WI38 (cell line): ENCODE results near the gene PACRG.

Experiments
- H3K4me3 ChIP-seq: 2 replicates; pipeline ENCODE4 v1.5.1; 2011; ENCODE audit warnings: low read depth, mild to moderate bottlenecking, control low read depth, low read length
- CTCF ChIP-seq: IDR thresholded peaks from 2 replicates; pipeline ENCODE4 v1.5.1; 2012; ENCODE audit warnings: low read depth, mild to moderate bottlenecking, control low read depth, low read length

PACRG gene

GRCh38 chr6:162833776-162834175 lies 106.0 kb downstream of the PACRG start:
- no peak overlapping the region for H3K4me3 ChIP-seq
- TF ChIP-seq CTCF, result no peak

- no peak for TF ChIP-seq CTCF
- no peak overlapping the region for H3K4me3 ChIP-seq
Observed at GRCh38 chr6:162845972-162846371, 118.2 kb downstream of the PACRG start.

- no peak for TF ChIP-seq CTCF
- H3K4me3 ChIP-seq, result no peak overlapping the region
Observed at GRCh38 chr6:162846723-162847122, 118.9 kb downstream of the PACRG start.

GRCh38 chr6:162849269-162849668 lies 121.5 kb downstream of the PACRG start:
- no peak for TF ChIP-seq CTCF
- no peak overlapping the region for H3K4me3 ChIP-seq

DNA sequence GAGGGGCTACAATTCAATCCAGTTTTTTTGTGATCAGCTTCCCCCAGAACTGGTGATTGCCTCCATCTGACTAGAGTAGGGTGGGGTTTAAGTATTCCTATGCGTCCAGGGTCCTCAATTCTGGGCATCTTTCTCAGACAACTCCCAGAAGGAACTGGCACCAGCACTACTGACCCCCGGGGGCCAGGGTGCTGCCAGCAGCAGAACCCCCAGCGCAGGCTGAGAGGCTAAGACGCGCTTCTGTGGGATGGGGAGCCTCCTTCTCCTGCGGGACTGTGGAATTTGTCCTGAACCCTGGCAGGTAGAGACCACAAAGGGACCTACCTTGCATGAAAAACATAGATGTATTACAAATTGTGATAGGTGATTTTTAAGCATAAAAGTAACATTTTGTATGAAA lies 124.4 kb downstream of the PACRG start:
- no peak for TF ChIP-seq CTCF
- no peak overlapping the region for H3K4me3 ChIP-seq

GRCh38 chr6:162852840-162853577 lies 125.2 kb downstream of the PACRG start:
- no peak for TF ChIP-seq CTCF
- no peak overlapping the region for H3K4me3 ChIP-seq

DNA sequence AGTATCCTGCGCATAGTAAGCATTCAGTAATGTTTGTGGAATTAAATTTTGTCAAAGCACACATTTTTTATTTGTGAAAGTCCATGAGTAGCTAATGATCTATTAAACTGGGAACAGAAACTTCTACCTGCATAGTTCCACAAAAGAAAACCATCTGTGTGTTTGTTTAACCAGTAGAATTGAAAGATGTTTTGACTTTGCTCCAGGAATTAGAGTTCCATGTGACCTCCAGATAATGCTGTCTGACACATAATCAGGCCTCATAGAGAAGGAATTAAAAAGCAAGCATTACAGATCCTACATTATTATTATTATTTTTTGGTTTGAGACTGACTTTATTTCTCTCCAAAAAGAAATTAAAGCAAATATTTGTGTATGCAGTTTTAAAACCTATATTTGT lies 126.5 kb downstream of the PACRG start:
- TF ChIP-seq CTCF, result no peak
- no peak overlapping the region for H3K4me3 ChIP-seq
